Measurements from ENCODE around the gene ARMC6. TPM values are rescaled to one million over a fixed set of nuclear protein-coding genes. Genes with fewer than 3 reads are reported as not detected.

The ARMC6 gene
- total and polyA plus RNA-seq, 2 of the 13 experiments (the other 11 are each of a cell fraction or from before 2014, with no cell fraction given): 16.2 to 36.8 TPM

DNA sequence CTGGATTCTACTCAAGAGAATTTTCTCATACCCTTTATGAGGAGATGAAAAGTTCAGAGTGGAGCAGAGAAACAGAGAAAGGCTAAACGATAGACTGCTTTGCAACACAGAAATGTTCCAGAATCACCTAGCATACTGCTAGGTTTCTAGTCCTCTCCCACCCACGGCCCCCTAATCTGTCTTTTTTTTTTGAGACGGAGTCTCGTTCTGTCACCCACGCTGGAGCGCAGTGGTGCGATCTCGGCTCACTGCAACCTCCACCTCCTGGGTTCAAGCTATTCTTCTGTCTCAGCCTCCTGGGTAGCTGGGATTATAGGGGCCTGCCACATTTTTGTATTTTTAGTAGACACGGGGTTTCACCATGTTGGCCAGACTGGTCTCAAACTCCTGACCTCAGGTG is 4.9 kb upstream of the ARMC6 start (continued):
- TF ChIP-seq ARID4A (CRISPR knock-in tag; IDR thresholded peaks at IDR 0.05; ENCODE audit: borderline replicate concordance) (no peak), ZNF256 (CRISPR knock-in tag; conservative IDR thresholded peaks at IDR 0.05) (no peak), HIVEP1 (CRISPR knock-in tag; IDR thresholded peaks at IDR 0.05) (no peak), SOX13 (IDR thresholded peaks at IDR 0.05) (no peak), SOX13 (CRISPR knock-in tag; conservative IDR thresholded peaks at IDR 0.05 in 1 of 2, IDR thresholded peaks at IDR 0.05 in 1 of 2) (no peak), SMC3 (IDR thresholded peaks at IDR 0.05; ENCODE audit: low read length) (no peak), TEAD3 (CRISPR knock-in tag; optimal IDR thresholded peaks at IDR 0.05; ENCODE audit: borderline replicate concordance) (no peak), PAX8 (CRISPR knock-in tag; IDR thresholded peaks at IDR 0.05; ENCODE audit: borderline replicate concordance) (no peak), ZNF891 (CRISPR knock-in tag; IDR thresholded peaks at IDR 0.05) (no peak)
- TF ChIP-seq, protein P1, sequence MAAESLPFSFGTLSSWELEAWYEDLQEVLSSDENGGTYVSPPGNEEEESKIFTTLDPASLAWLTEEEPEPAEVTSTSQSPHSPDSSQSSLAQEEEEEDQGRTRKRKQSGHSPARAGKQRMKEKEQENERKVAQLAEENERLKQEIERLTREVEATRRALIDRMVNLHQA (CRISPR knock-in tag; IDR thresholded peaks at IDR 0.05): no peak

Data from HepG2 (cell line).